Measurements from ENCODE around the gene GGCX.

GRCh38 chr2:85595301-85596025, 34.2 kb upstream of the GGCX start, which contains the start of gene RNF181:
- no peak for TF ChIP-seq CTCF (IDR thresholded peaks at IDR 0.05; ENCODE audit: low read length)
- TF ChIP-seq EZH2 (IDR thresholded peaks at IDR 0.05; ENCODE audit: borderline replicate concordance, low read length), result no peak
